ENCODE data around the gene CHGA.

Gene CHGA

GRCh38 chr14:92942976-92943710 is 20.2 kb downstream of the CHGA start:
- Histone ChIP-seq H3K56ac (ENCODE audit: low read length) (no peak overlapping the region), H3K18ac (ENCODE audit: low read length) (no peak overlapping the region), H3K9ac (ENCODE audit: low read length) (no peak overlapping the region), H3K79me1 (ENCODE audit: low read length) (no peaks in the 10 kb centered on the region), H3K4ac (ENCODE audit: low read depth, low read length) (no peak overlapping the region), H3K27ac (ENCODE audit: low read depth, low read length) (no peak overlapping the region), H3K27me3 (ENCODE audit: insufficient read depth, low read length, poor library complexity) (no peaks in the 10 kb centered on the region), H2BK15ac (replicated peaks; ENCODE audit: low read depth) (no peak overlapping the region), H2BK5ac (ENCODE audit: low read length) (no peak overlapping the region), H4K8ac (ENCODE audit: low read depth, low read length) (no peak overlapping the region), H3K4me2 (ENCODE audit: low read length) (no peak overlapping the region), H3K36me3 (ENCODE audit: control insufficient read depth, insufficient read depth, low read length) (no peaks in the 10 kb centered on the region), H4K5ac (ENCODE audit: low read length) (no peak overlapping the region), H3K79me2 (ENCODE audit: control insufficient read depth, insufficient read depth, low read length) (no peaks in the 10 kb centered on the region), H2BK120ac (ENCODE audit: low read depth, low read length) (no peak overlapping the region), H2AK5ac (ENCODE audit: low read length) (no peak overlapping the region), H3K23ac (ENCODE audit: low read length) (no peak overlapping the region), H3K4me1 (ENCODE audit: control insufficient read depth, low read depth, low read length) (no peaks in the 10 kb centered on the region), H3K4me3 (ENCODE audit: low read length) (no peak overlapping the region)
- WGBS (ENCODE audit: extremely low coverage, insufficient coverage, low lambda C conversion rate), result no CpG with 5 or more reads among the region's 30 CpGs
- DNase-seq, result no peak

GRCh38 chr14:92943855-92944570 is 21.1 kb downstream of the CHGA start:
- Histone ChIP-seq H3K36me3 (ENCODE audit: control insufficient read depth, insufficient read depth, low read length) (no peaks in the 10 kb centered on the region), H3K79me2 (ENCODE audit: control insufficient read depth, insufficient read depth, low read length) (no peaks in the 10 kb centered on the region), H3K4me1 (ENCODE audit: control insufficient read depth, low read depth, low read length) (no peaks in the 10 kb centered on the region), H3K27ac (ENCODE audit: low read depth, low read length) (no peak overlapping the region), H3K56ac (ENCODE audit: low read length) (no peak overlapping the region), H2BK120ac (ENCODE audit: low read depth, low read length) (no peak overlapping the region), H2AK5ac (ENCODE audit: low read length) (no peak overlapping the region), H3K4me2 (ENCODE audit: low read length) (no peak overlapping the region), H2BK15ac (replicated peaks; ENCODE audit: low read depth) (no peak overlapping the region), H2BK5ac (ENCODE audit: low read length) (no peak overlapping the region), H3K79me1 (ENCODE audit: low read length) (no peaks in the 10 kb centered on the region), H3K27me3 (ENCODE audit: insufficient read depth, low read length, poor library complexity) (no peaks in the 10 kb centered on the region), H3K9ac (ENCODE audit: low read length) (no peak overlapping the region), H3K23ac (ENCODE audit: low read length) (no peak overlapping the region), H4K8ac (ENCODE audit: low read depth, low read length) (no peak overlapping the region), H4K5ac (ENCODE audit: low read length) (no peak overlapping the region), H3K4ac (ENCODE audit: low read depth, low read length) (no peak overlapping the region), H3K4me3 (ENCODE audit: low read length) (no peak overlapping the region), H3K18ac (ENCODE audit: low read length) (no peak overlapping the region)
- WGBS (ENCODE audit: extremely low coverage, insufficient coverage, low lambda C conversion rate), result no CpG with 5 or more reads among the region's 17 CpGs
- no peak for DNase-seq

- Histone ChIP-seq H2BK15ac (replicated peaks; ENCODE audit: low read depth) (no peak overlapping the region), H3K79me2 (ENCODE audit: control insufficient read depth, insufficient read depth, low read length) (no peaks in the 10 kb centered on the region), H2BK120ac (ENCODE audit: low read depth, low read length) (no peak overlapping the region), H3K9ac (ENCODE audit: low read length) (no peak overlapping the region), H3K4ac (ENCODE audit: low read depth, low read length) (no peak overlapping the region), H3K18ac (ENCODE audit: low read length) (no peak overlapping the region), H3K4me2 (ENCODE audit: low read length) (no peak overlapping the region), H3K36me3 (ENCODE audit: control insufficient read depth, insufficient read depth, low read length) (no peaks in the 10 kb centered on the region), H3K79me1 (ENCODE audit: low read length) (no peaks in the 10 kb centered on the region), H2AK5ac (ENCODE audit: low read length) (no peak overlapping the region), H3K56ac (ENCODE audit: low read length) (no peak overlapping the region), H2BK5ac (ENCODE audit: low read length) (no peak overlapping the region), H3K27me3 (ENCODE audit: insufficient read depth, low read length, poor library complexity) (no peaks in the 10 kb centered on the region), H3K23ac (ENCODE audit: low read length) (no peak overlapping the region), H3K4me1 (ENCODE audit: control insufficient read depth, low read depth, low read length) (no peaks in the 10 kb centered on the region), H4K5ac (ENCODE audit: low read length) (no peak overlapping the region), H4K8ac (ENCODE audit: low read depth, low read length) (no peak overlapping the region), H3K4me3 (ENCODE audit: low read length) (no peak overlapping the region), H3K27ac (ENCODE audit: low read depth, low read length) (no peak overlapping the region)
- no peak for DNase-seq
- no CpG with 5 or more reads among the region's 12 CpGs for WGBS (ENCODE audit: extremely low coverage, insufficient coverage, low lambda C conversion rate)
Observed at GRCh38 chr14:92944976-92945375, 22.0 kb downstream of the CHGA start.

GRCh38 chr14:92945544-92945943 is 22.6 kb downstream of the CHGA start:
- no peak overlapping the region for H3K4ac ChIP-seq (ENCODE audit: low read depth, low read length)
- no peak overlapping the region for H2BK120ac ChIP-seq (ENCODE audit: low read depth, low read length)
- no peak for DNase-seq
- H2BK15ac ChIP-seq (replicated peaks; ENCODE audit: low read depth), result no peak overlapping the region
- no peak overlapping the region for H4K5ac ChIP-seq (ENCODE audit: low read length)
- H3K18ac ChIP-seq (ENCODE audit: low read length), result no peak overlapping the region
- no peak overlapping the region for H2BK5ac ChIP-seq (ENCODE audit: low read length)
- no peak overlapping the region for H3K9ac ChIP-seq (ENCODE audit: low read length)
- H3K36me3 ChIP-seq (ENCODE audit: control insufficient read depth, insufficient read depth, low read length), result no peaks in the 10 kb centered on the region
- H4K8ac ChIP-seq (ENCODE audit: low read depth, low read length), result no peak overlapping the region
- H3K4me3 ChIP-seq (ENCODE audit: low read length), result no peak overlapping the region
- H3K56ac ChIP-seq (ENCODE audit: low read length), result no peak overlapping the region
- no peak overlapping the region for H3K23ac ChIP-seq (ENCODE audit: low read length)
- no peak overlapping the region for H2AK5ac ChIP-seq (ENCODE audit: low read length)
- H3K4me1 ChIP-seq (ENCODE audit: control insufficient read depth, low read depth, low read length), result no peaks in the 10 kb centered on the region
- H3K27me3 ChIP-seq (ENCODE audit: insufficient read depth, low read length, poor library complexity), result no peaks in the 10 kb centered on the region
- no peak overlapping the region for H3K27ac ChIP-seq (ENCODE audit: low read depth, low read length)
- no CpG with 5 or more reads among the region's 12 CpGs for WGBS (ENCODE audit: extremely low coverage, insufficient coverage, low lambda C conversion rate)
- H3K79me2 ChIP-seq (ENCODE audit: control insufficient read depth, insufficient read depth, low read length), result no peaks in the 10 kb centered on the region
- H3K4me2 ChIP-seq (ENCODE audit: low read length), result no peak overlapping the region
- H3K79me1 ChIP-seq (ENCODE audit: low read length), result no peaks in the 10 kb centered on the region

GRCh38 chr14:92945959-92946846 is 23.3 kb downstream of the CHGA start:
- H3K27ac ChIP-seq (ENCODE audit: low read depth, low read length), result no peak overlapping the region
- H3K27me3 ChIP-seq (ENCODE audit: insufficient read depth, low read length, poor library complexity), result no peaks in the 10 kb centered on the region
- no peaks in the 10 kb centered on the region for H3K4me1 ChIP-seq (ENCODE audit: control insufficient read depth, low read depth, low read length)
- whole genome bisulfite sequencing (ENCODE audit: extremely low coverage, insufficient coverage, low lambda C conversion rate), result no CpG with 5 or more reads among the region's 38 CpGs
- no peak overlapping the region for H4K5ac ChIP-seq (ENCODE audit: low read length)
- no peak overlapping the region for H2BK120ac ChIP-seq (ENCODE audit: low read depth, low read length)
- H3K4me3 ChIP-seq (ENCODE audit: low read length), result no peak overlapping the region
- H3K18ac ChIP-seq (ENCODE audit: low read length), result no peak overlapping the region
- no peak overlapping the region for H3K4ac ChIP-seq (ENCODE audit: low read depth, low read length)
- no peak overlapping the region for H3K23ac ChIP-seq (ENCODE audit: low read length)
- no peak overlapping the region for H3K4me2 ChIP-seq (ENCODE audit: low read length)
- H3K36me3 ChIP-seq (ENCODE audit: control insufficient read depth, insufficient read depth, low read length), result no peaks in the 10 kb centered on the region
- H3K79me2 ChIP-seq (ENCODE audit: control insufficient read depth, insufficient read depth, low read length), result no peaks in the 10 kb centered on the region
- H3K79me1 ChIP-seq (ENCODE audit: low read length), result no peaks in the 10 kb centered on the region
- DNase-seq, result no peak
- no peak overlapping the region for H2BK15ac ChIP-seq (replicated peaks; ENCODE audit: low read depth)
- no peak overlapping the region for H3K56ac ChIP-seq (ENCODE audit: low read length)
- H2AK5ac ChIP-seq (ENCODE audit: low read length), result no peak overlapping the region
- no peak overlapping the region for H4K8ac ChIP-seq (ENCODE audit: low read depth, low read length)
- H2BK5ac ChIP-seq (ENCODE audit: low read length), result no peak overlapping the region
- H3K9ac ChIP-seq (ENCODE audit: low read length), result no peak overlapping the region

Measured in mesendoderm (in vitro differentiated cells).